Keratinocyte (primary cell): ENCODE data around the gene PIGZ. TPM values are rescaled to one million over a fixed set of nuclear protein-coding genes. Genes with fewer than 3 reads are reported as not detected.

Experiments
- DNase-seq: peaks from one replicate; pipeline ENCODE4 v3.0.0-alpha.2; 2011; ENCODE audit warnings: low read depth, missing footprints, low spot score
- FAIRE-seq: peaks from 2 replicates; lab custom pipeline; 2011; peaks lifted over from hg19 to GRCh38; lab: Jason Lieb, UNC
- H2AFZ ChIP-seq: 2 replicates; pipeline ENCODE4 v1.6.0; 2012; ENCODE audit warnings: low read length, control low read depth, inconsistent platforms; ENCODE audit not compliant: control insufficient read depth
- H3K27ac ChIP-seq: 2 replicates; pipeline ENCODE4 v1.5.1; 2011; ENCODE audit warnings: low read length; ENCODE audit not compliant: control insufficient read depth, insufficient read depth
- H3K27me3 ChIP-seq: 3 replicates; pipeline ENCODE4 v1.6.0; 2011; ENCODE audit warnings: low read length; ENCODE audit not compliant: control insufficient read depth, insufficient read depth; ENCODE audit errors: extremely low read depth
- H3K36me3 ChIP-seq, 2 experiments: 2 replicates in 1 of 2; 3 replicates in 1 of 2; pipeline ENCODE4 v1.5.1; 2011; ENCODE audit warnings: low read length in 2 of 2, mild to moderate bottlenecking in 1 of 2; ENCODE audit not compliant: control insufficient read depth in 2 of 2, insufficient read depth in 2 of 2; ENCODE audit errors: extremely low read depth in 1 of 2
- H3K4me1 ChIP-seq: 3 replicates; pipeline ENCODE4 v1.5.1; 2011; ENCODE audit warnings: low read length; ENCODE audit not compliant: control insufficient read depth, insufficient read depth; ENCODE audit errors: extremely low read depth
- H3K4me2 ChIP-seq: 3 replicates; pipeline ENCODE4 v1.6.0; 2011; ENCODE audit warnings: low read depth, low read length; ENCODE audit not compliant: control insufficient read depth, insufficient read depth; ENCODE audit errors: extremely low read depth
- H3K4me3 ChIP-seq, 3 experiments: fragments of 200-600 bp in 1 of 3; sonication (generic) in 1 of 3; 2 replicates in 2 of 3; 3 replicates in 1 of 3; pipeline ENCODE4 v1.5.1; 2011 to 2016; ENCODE audit warnings: low read length in 3 of 3, mild to moderate bottlenecking in 3 of 3, control low read depth in 2 of 3, inconsistent platforms in 1 of 3, low read depth in 1 of 3, mixed read lengths in 1 of 3, mixed run types in 1 of 3, moderate library complexity in 1 of 3; ENCODE audit not compliant: control insufficient read depth in 2 of 3, insufficient read depth in 2 of 3; ENCODE audit errors: extremely low read depth in 1 of 3
- H3K79me2 ChIP-seq: 2 replicates; pipeline ENCODE4 v1.6.0; 2012; ENCODE audit warnings: low read length; ENCODE audit not compliant: control insufficient read depth, insufficient read depth
- H3K9ac ChIP-seq: 3 replicates; pipeline ENCODE4 v1.6.0; 2011; ENCODE audit warnings: low read length; ENCODE audit not compliant: control insufficient read depth, insufficient read depth; ENCODE audit errors: extremely low read depth
- H3K9me1 ChIP-seq: 3 replicates; pipeline ENCODE4 v1.6.0; 2011; ENCODE audit warnings: low read length; ENCODE audit not compliant: control insufficient read depth, insufficient read depth; ENCODE audit errors: extremely low read depth
- H3K9me3 ChIP-seq: 2 replicates; pipeline ENCODE4 v1.5.1; 2012; ENCODE audit warnings: low read depth, low read length; ENCODE audit not compliant: control insufficient read depth
- H4K20me1 ChIP-seq: 3 replicates; pipeline ENCODE4 v1.6.0; 2011; ENCODE audit warnings: low read length; ENCODE audit not compliant: control insufficient read depth, insufficient read depth; ENCODE audit errors: extremely low read depth
- EZH2 ChIP-seq: IDR thresholded peaks from one replicate; pipeline ENCODE4 v1.6.1; 2012; ENCODE audit warnings: inconsistent platforms, mild to moderate bottlenecking, low read length, moderate library complexity
- dilution Hi-C: fragments of 300-500 bp; cut with MboI; formaldehyde crosslinking; loops from one replicate; pipeline ENCODE4 v1.7.0; 2020; ENCODE audit warnings: low sequenced_read_pairs; ENCODE audit not compliant: extremely low pct_ligation_motif_present
- polyA plus RNA-seq, 5 experiments: library from polyadenylated mRNA; depleted of rRNA in 3 of 5; stranded (reverse) in 3 of 5; stranded (forward) in 1 of 5; unstranded in 1 of 5; fragments of >200 nt; gene quantifications; 1 replicate in 1 of 5; 2 replicates in 3 of 5; 3 replicates in 1 of 5; pipeline versions ENCODE4 v1.2.1 to v1.2.3, GENCODE V29; 2011 to 2012; ENCODE audit warnings: missing spikeins in 2 of 5, low read depth in 1 of 5, low replicate concordance in 1 of 5
- TF ChIP-seq, protein P1 (sequence below), 3 experiments: IDR thresholded peaks in 1 of 3; conservative IDR thresholded peaks in 1 of 3; optimal IDR thresholded peaks in 1 of 3; 2 replicates in 2 of 3; 3 replicates in 1 of 3; pipeline versions ENCODE3 to v1.5.1; 2011; ENCODE audit warnings: low read length in 3 of 3, mild to moderate bottlenecking in 3 of 3, moderate library complexity in 2 of 3, control low read depth in 1 of 3, inconsistent platforms in 1 of 3; ENCODE audit not compliant: insufficient read depth in 2 of 3; ENCODE audit errors: extremely low read depth in 1 of 3

PIGZ gene
- polyA plus RNA-seq, 1 donor (not counting 4 experiments of a cell fraction or from before 2014, with no cell fraction given) = 1.4 TPM

DNA sequence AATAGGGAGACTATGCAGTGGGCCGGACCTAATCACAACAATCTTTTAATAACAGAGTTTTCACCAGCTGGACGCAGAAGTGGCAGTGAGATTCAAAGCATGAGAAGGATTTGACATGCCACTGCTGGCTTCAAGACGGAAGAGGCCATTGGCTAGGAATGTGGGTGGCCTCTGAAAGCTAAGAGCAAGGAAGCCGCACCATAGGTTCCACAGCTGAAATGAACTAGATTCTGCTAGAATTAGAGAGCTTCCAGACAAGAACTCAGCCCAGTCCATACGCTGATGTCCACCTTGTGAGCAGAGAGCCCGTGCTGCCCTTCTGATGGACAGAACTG lies 19.4 kb downstream of the PIGZ start:
- Histone ChIP-seq H3K27ac (no peak overlapping the region), H3K27me3 (no peaks in the 10 kb centered on the region), H3K9me1 (no peaks in the 10 kb centered on the region), H3K36me3 (peaks cover 0 to 3% of the 10 kb centered on the region in 2 experiments), H3K4me2 (no peak overlapping the region), H3K4me3 (no peak overlapping the region), H3K4me1 (no peaks in the 10 kb centered on the region), H4K20me1 (no peaks in the 10 kb centered on the region), H3K79me2 (peaks cover 3% of the 10 kb centered on the region), H3K9me3 (no peaks in the 10 kb centered on the region), H3K9ac (no peak overlapping the region), H2AFZ (no peak overlapping the region)
- no peak for FAIRE-seq
- no peak for DNase-seq
- TF ChIP-seq, protein P1, sequence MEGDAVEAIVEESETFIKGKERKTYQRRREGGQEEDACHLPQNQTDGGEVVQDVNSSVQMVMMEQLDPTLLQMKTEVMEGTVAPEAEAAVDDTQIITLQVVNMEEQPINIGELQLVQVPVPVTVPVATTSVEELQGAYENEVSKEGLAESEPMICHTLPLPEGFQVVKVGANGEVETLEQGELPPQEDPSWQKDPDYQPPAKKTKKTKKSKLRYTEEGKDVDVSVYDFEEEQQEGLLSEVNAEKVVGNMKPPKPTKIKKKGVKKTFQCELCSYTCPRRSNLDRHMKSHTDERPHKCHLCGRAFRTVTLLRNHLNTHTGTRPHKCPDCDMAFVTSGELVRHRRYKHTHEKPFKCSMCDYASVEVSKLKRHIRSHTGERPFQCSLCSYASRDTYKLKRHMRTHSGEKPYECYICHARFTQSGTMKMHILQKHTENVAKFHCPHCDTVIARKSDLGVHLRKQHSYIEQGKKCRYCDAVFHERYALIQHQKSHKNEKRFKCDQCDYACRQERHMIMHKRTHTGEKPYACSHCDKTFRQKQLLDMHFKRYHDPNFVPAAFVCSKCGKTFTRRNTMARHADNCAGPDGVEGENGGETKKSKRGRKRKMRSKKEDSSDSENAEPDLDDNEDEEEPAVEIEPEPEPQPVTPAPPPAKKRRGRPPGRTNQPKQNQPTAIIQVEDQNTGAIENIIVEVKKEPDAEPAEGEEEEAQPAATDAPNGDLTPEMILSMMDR (optimal IDR thresholded peaks at IDR 0.05 in 1 of 3, IDR thresholded peaks at IDR 0.05 in 1 of 3, conservative IDR thresholded peaks at IDR 0.05 in 1 of 3; ENCODE audit: extremely low read depth in 1 of 3, insufficient read depth in 2 of 3, low read length in 3 of 3) = no peak
- TF ChIP-seq EZH2 = no peak
- dilution Hi-C loops = no loop called here

DNA sequence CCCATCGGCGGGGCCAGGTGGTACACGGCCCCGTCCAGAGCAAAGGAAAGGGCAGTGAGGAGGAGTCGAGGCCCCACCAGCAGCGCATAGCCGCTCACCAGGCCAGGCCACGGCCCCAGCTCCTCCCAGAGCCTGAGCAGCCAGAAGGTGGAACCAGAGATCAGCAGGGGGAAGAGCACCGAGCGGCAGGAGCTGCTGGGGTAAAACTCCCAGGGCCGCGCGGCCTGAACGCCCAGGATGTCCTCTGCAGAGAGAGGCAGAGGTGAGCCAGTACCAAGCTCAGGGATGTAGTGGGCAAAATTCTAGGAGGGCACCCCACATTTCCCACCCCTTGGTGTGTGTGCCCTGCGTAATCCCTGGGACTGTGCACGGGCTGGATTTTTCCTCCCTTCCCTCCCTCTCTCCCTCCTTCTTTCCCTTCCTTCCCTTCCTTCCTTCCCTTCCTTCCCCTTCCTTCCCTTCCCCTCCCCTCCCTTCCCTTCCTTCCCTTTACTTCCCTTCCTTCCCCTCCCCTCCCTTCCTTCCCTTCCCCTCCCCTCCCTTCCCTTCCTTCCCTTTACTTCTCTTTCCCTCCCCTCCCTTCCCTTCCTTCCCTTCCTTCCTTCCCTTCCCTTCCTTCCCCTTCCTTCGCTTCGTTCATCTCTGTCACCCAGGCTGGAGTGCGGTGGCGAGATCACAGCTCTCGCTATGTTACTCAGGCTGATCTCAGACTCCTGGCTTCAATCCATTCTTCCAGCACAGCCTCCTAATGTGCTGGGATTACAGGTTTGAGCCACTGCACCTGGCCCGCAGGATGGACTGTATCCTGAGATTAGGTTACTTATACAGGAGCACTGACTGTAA lies 20.0 kb downstream of the PIGZ start:
- Histone ChIP-seq H3K9me1 (no peaks in the 10 kb centered on the region), H3K79me2 (peaks cover 9% of the 10 kb centered on the region), H4K20me1 (no peaks in the 10 kb centered on the region), H3K27ac (no peak overlapping the region), H3K27me3 (no peaks in the 10 kb centered on the region), H2AFZ (no peak overlapping the region), H3K4me2 (no peak overlapping the region), H3K9me3 (no peaks in the 10 kb centered on the region), H3K9ac (no peak overlapping the region), H3K36me3 (peaks cover under 1 to 3% of the 10 kb centered on the region in 2 experiments), H3K4me3 (no peak overlapping the region), H3K4me1 (peaks cover 3% of the 10 kb centered on the region)
- no peak for DNase-seq
- TF ChIP-seq, protein P1 (optimal IDR thresholded peaks at IDR 0.05 in 1 of 3, IDR thresholded peaks at IDR 0.05 in 1 of 3, conservative IDR thresholded peaks at IDR 0.05 in 1 of 3; ENCODE audit: extremely low read depth in 1 of 3, insufficient read depth in 2 of 3, low read length in 3 of 3) = no peak
- dilution Hi-C loops = no loop called here
- no peak for FAIRE-seq
